IMR-90 (cell line): ENCODE results near the gene CES3. TPM values are rescaled to one million over a fixed set of nuclear protein-coding genes. Genes with fewer than 3 reads are reported as not detected.

Experiments used
- ATAC-seq: fragments of 200-7000 bp; cut with Tn5 transposase; 2 replicates; pipeline ENCODE4 v1.9.1; 2020; ENCODE audit warnings: low read depth, mild to moderate bottlenecking, moderate library complexity
- BruUV-seq: library from RNA; stranded (reverse); fragments of 400-500 nt; replicated peaks from 2 replicates; lab custom pipeline; 2021; lab: Mats Ljungman, UMichigan
- CTCF ChIA-PET: fragments of 300-600 bp; formaldehyde crosslinking; extraction: SDS; loops from one replicate; lab custom pipeline; 2021; ENCODE audit warnings: antibody characterized with exemption; lab: Yijun Ruan, JAX
- POLR2A ChIA-PET: fragments of 300-600 bp; sonication (Branson Sonifier 250); formaldehyde crosslinking; loops from one replicate; lab custom pipeline; 2022; ENCODE audit warnings: antibody characterized with exemption; ENCODE audit not compliant: unreplicated experiment; lab: Charles Lee
- DNase-seq: peaks from one replicate; pipeline ENCODE4 v3.0.0; 2013
- H2AFZ ChIP-seq: replicated peaks from 2 replicates; pipeline ENCODE3; 2013; ENCODE audit warnings: low read length, mild to moderate bottlenecking; ENCODE audit not compliant: poor library complexity
- H2AK5ac ChIP-seq: 2 replicates; pipeline ENCODE4 v1.6.1; 2013; ENCODE audit warnings: low read depth, low read length, inconsistent platforms
- H2AK9ac ChIP-seq: replicated peaks from 2 replicates; pipeline ENCODE3; 2013; ENCODE audit warnings: mild to moderate bottlenecking, low read depth, low read length, moderate library complexity; ENCODE audit not compliant: poor library complexity
- H2BK120ac ChIP-seq: 2 replicates; pipeline ENCODE4 v1.6.1; 2013; ENCODE audit warnings: low read depth, low read length, inconsistent platforms
- H2BK15ac ChIP-seq: 3 replicates; pipeline ENCODE4 v1.6.1; 2013; ENCODE audit warnings: low read depth, low read length, inconsistent platforms
- H2BK20ac ChIP-seq: 2 replicates; pipeline ENCODE4 v1.6.1; 2013; ENCODE audit warnings: low read depth, mild to moderate bottlenecking, inconsistent platforms, low read length, moderate library complexity
- H2BK5ac ChIP-seq: 2 replicates; pipeline ENCODE4 v1.6.1; 2013; ENCODE audit warnings: mild to moderate bottlenecking, low read depth, low read length, inconsistent platforms; ENCODE audit not compliant: poor library complexity, severe bottlenecking
- H3K14ac ChIP-seq: replicated peaks from 2 replicates; pipeline ENCODE4 v1.6.1; 2013; ENCODE audit warnings: low read depth, low read length, inconsistent platforms
- H3K18ac ChIP-seq: 2 replicates; pipeline ENCODE4 v1.6.1; 2013; ENCODE audit warnings: low read depth, low read length, control low read depth
- H3K23ac ChIP-seq: 2 replicates; pipeline ENCODE4 v1.6.1; 2013; ENCODE audit warnings: low read depth, low read length, inconsistent platforms
- H3K27ac ChIP-seq: 2 replicates; pipeline ENCODE4 v1.5.1; 2013; ENCODE audit warnings: mild to moderate bottlenecking, control low read depth, low read length; ENCODE audit not compliant: insufficient read depth
- H3K27me3 ChIP-seq: 2 replicates; pipeline ENCODE4 v1.6.1; 2013; ENCODE audit warnings: low read length; ENCODE audit not compliant: control insufficient read depth, insufficient read depth
- H3K36me3 ChIP-seq: 2 replicates; pipeline ENCODE4 v1.6.1; 2013; ENCODE audit warnings: low read length, mixed read lengths; ENCODE audit not compliant: control insufficient read depth, insufficient read depth
- H3K4ac ChIP-seq: 2 replicates; pipeline ENCODE4 v1.6.1; 2013; ENCODE audit warnings: low read depth, low read length, inconsistent platforms
- H3K4me1 ChIP-seq: 2 replicates; pipeline ENCODE4 v1.6.1; 2013; ENCODE audit warnings: low read length, mixed read lengths; ENCODE audit not compliant: control insufficient read depth, insufficient read depth
- H3K4me2 ChIP-seq: 2 replicates; pipeline ENCODE4 v1.6.1; 2013; ENCODE audit warnings: low read depth, mild to moderate bottlenecking, control low read depth, low read length, moderate library complexity
- H3K4me3 ChIP-seq: 2 replicates; pipeline ENCODE4 v1.5.1; 2013; ENCODE audit warnings: low read depth, mild to moderate bottlenecking, control low read depth, low read length, moderate library complexity; ENCODE audit not compliant: insufficient read depth
- H3K56ac ChIP-seq: 2 replicates; pipeline ENCODE4 v1.6.1; 2013; ENCODE audit warnings: low read length, inconsistent platforms; ENCODE audit not compliant: insufficient read depth; ENCODE audit errors: extremely low read depth
- H3K79me1 ChIP-seq, 2 experiments: 2 replicates each; pipeline ENCODE4 v1.6.1; 2013; ENCODE audit warnings: low read length in 2 of 2, inconsistent platforms in 1 of 2, low read depth in 1 of 2
- H3K9ac ChIP-seq: 2 replicates; pipeline ENCODE4 v1.6.1; 2013; ENCODE audit warnings: low read depth, low read length, control low read depth
- H3K9me1 ChIP-seq: 2 replicates; pipeline ENCODE4 v1.6.1; 2013; ENCODE audit warnings: low read length, inconsistent platforms; ENCODE audit not compliant: insufficient read depth
- H3K9me3 ChIP-seq: 2 replicates; pipeline ENCODE4 v1.6.1; 2013; ENCODE audit warnings: low read length; ENCODE audit not compliant: control insufficient read depth, insufficient read depth
- H4K20me1 ChIP-seq: 2 replicates; pipeline ENCODE4 v1.6.1; 2013; ENCODE audit warnings: low read length, inconsistent platforms; ENCODE audit not compliant: insufficient read depth
- H4K5ac ChIP-seq: 2 replicates; pipeline ENCODE4 v1.6.1; 2013; ENCODE audit warnings: mild to moderate bottlenecking, low read depth, low read length, control low read depth
- H4K8ac ChIP-seq, 2 experiments: 2 replicates each; pipeline ENCODE4 v1.6.1; 2013; ENCODE audit warnings: low read depth in 2 of 2, low read length in 2 of 2, control low read depth in 1 of 2, inconsistent platforms in 1 of 2
- H4K91ac ChIP-seq: 2 replicates; pipeline ENCODE4 v1.6.1; 2013; ENCODE audit warnings: low read depth, low read length, inconsistent platforms; ENCODE audit not compliant: insufficient read depth
- CTCF ChIP-seq: conservative IDR thresholded peaks from 2 replicates; pipeline ENCODE4 v1.5.1; 2012; ENCODE audit warnings: mild to moderate bottlenecking, low read depth, low read length, improper control_type of control experiment
- WGBS, 2 experiments: methylation state at CpG; one replicate each; pipeline versions ENCODE4 v1.1.5 to v1.1.7; 2013; ENCODE audit warnings: missing lambda C conversion rate in 2 of 2; ENCODE audit not compliant: insufficient read length in 1 of 2; ENCODE audit errors: extremely low coverage in 2 of 2; 5-methylcytosine and 5-hydroxymethylcytosine counted together
- dilution Hi-C: fragments of 300-500 bp; cut with HindIII; formaldehyde crosslinking; loops from one replicate; pipeline ENCODE4 v1.14.3; 2018; ENCODE audit warnings: low sequenced_read_pairs; ENCODE audit not compliant: unreplicated experiment
- in situ Hi-C: fragments of 300-500 bp; cut with MboI; formaldehyde crosslinking; loops from 3 replicates; pipeline ENCODE4 v1.14.3; 2019; ENCODE audit warnings: low sequenced_read_pairs, inconsistent platforms, mixed read lengths
- intact Hi-C: fragments of 100-400 bp; cut with micrococcal nuclease; formaldehyde crosslinking; loops from 2 replicates; pipeline ENCODE4 v1.10.0; 2022
- polyA plus RNA-seq, 3 experiments: library from polyadenylated mRNA; depleted of rRNA; stranded (reverse); fragments of >200 nt; gene quantifications; 2 replicates each; pipeline ENCODE4 v1.2.3, GENCODE V29; 2012; ENCODE audit warnings: low replicate concordance in 1 of 3
- total RNA-seq: library from RNA; depleted of rRNA; stranded (reverse); fragments of >200 nt; gene quantifications from 2 replicates; pipeline ENCODE4 v1.2.3, GENCODE V29; 2012

CES3 gene
- total and polyA plus RNA-seq, 2 of the 4 experiments (the other 2 are of a cell fraction) = 0.03 TPM; not detected in 1

GRCh38 chr16:66948837-66949225, 12.2 kb upstream of the CES3 start:
- DNase-seq (no peak), ATAC-seq (no peak)
- no peak overlapping the region for H3K14ac ChIP-seq
- in situ Hi-C loops (no loop called here), intact Hi-C loops (no loop called here), dilution Hi-C loops (no loop called here)
- peak overlapping the region; percentile 90 for H2AFZ ChIP-seq
- no peak overlapping the region for H2BK20ac ChIP-seq
- H3K18ac ChIP-seq = no peak overlapping the region
- no peak for TF ChIP-seq CTCF
- H3K4ac ChIP-seq = no peak overlapping the region
- no peak overlapping the region for H3K56ac ChIP-seq
- no TSS peak for BruUV-seq
- H2BK5ac ChIP-seq = no peak overlapping the region
- no peak overlapping the region for H3K23ac ChIP-seq
- H4K5ac ChIP-seq = no peak overlapping the region
- H3K4me2 ChIP-seq = peak overlapping the region; percentile 98; the same call in 1 of the 2 replicates
- H3K9me1 ChIP-seq = no peaks in the 10 kb centered on the region
- no peak overlapping the region for H3K9ac ChIP-seq
- H4K8ac ChIP-seq = no peak overlapping the region
- no peaks in the 10 kb centered on the region for H4K20me1 ChIP-seq
- 15% methylated on average over 12 of the region's 21 CpGs; no CpG with 5 or more reads in 1 of the 2 experiments for WGBS, 2 experiments
- no peak overlapping the region for H2BK15ac ChIP-seq
- peaks cover 2% of the 10 kb centered on the region; the same call in 1 of the 2 replicates for H3K36me3 ChIP-seq
- peaks cover 2% of the 10 kb centered on the region; the same call in 1 of the 2 replicates for H3K9me3 ChIP-seq
- H2BK120ac ChIP-seq = no peak overlapping the region
- no peak overlapping the region for H2AK9ac ChIP-seq
- POLR2A ChIA-PET = no interaction called here
- no peak overlapping the region for H4K91ac ChIP-seq
- peaks cover 6% of the 10 kb centered on the region for H3K4me1 ChIP-seq
- no peak overlapping the region for H3K4me3 ChIP-seq
- no peak overlapping the region for H3K27ac ChIP-seq
- no peak overlapping the region for H2AK5ac ChIP-seq
- CTCF ChIA-PET = interaction anchor here (1.5 kb wide), 1 partner anchor 12 kb away, joined by 4 read pairs; the partner anchor contains the start of gene CES3
- no peaks in the 10 kb centered on the region for H3K79me1 ChIP-seq
- H3K27me3 ChIP-seq = peaks cover 16% of the 10 kb centered on the region; the same call in 1 of the 2 replicates
